Stimulated activated CD8-positive, alpha-beta memory T cell treated with anti-CD3 and anti-CD28 coated beads, Interleukin-12 subunit alpha, Interleukin-12 subunit beta, amount 100 ng/mL, for 24 hours (primary cell): ENCODE measurements around the gene MIPEP.

Experiments used
- DNase-seq: peaks from one replicate; pipeline ENCODE4 v3.0.0-alpha.2; 2020; ENCODE audit errors: extremely low read depth

MIPEP gene

GRCh38 chr13:23715762-23716235, 173.4 kb downstream of the MIPEP start:
- DNase-seq, result no peak

- DNase-seq, result no peak
These were observed 174.0 kb downstream of the MIPEP start for GRCh38 chr13:23715092-23715761.

DNA sequence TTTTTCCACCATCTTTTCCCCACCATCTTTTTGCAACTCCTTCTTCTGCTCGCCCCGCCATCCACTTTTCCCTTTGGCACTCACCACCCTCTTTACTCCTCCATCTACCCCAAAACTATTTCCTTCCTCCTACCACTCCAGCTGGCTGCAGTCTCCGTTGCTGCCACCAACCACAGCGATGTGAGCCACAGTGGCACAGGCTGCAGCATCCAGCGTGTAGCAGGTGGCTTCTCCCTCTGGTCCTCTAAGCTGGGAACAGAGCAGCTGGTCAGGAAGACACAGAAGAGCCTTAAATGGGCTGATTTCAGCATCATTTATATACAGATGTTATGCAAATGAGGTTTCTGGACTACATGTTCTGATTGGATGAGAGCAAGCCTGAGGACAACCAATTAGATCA, 174.5 kb downstream of the MIPEP start:
- no peak for DNase-seq

- no peak for DNase-seq
These were observed 177.8 kb downstream of the MIPEP start for GRCh38 chr13:23711355-23711754.

DNA sequence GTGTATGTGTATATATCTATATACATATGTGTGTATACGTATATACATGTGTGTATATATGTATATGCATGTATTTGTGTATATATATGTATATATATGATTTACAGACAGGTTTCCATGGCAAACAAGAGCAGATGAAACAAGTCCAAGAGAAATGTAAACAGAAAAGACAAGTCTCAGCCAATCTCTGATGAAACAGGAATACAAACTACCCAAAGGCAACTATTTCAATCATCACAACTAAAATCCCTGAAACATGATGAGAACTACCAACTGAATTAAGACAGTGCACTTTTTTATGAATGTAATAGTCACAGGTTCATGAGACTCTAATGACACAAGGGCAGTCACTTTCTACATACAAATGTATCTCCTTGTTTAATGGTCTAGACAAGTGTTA, 178.8 kb downstream of the MIPEP start:
- no peak for DNase-seq

- no peak for DNase-seq
These were observed 179.7 kb downstream of the MIPEP start for GRCh38 chr13:23709536-23709935.

GRCh38 chr13:23707674-23708073, 181.5 kb downstream of the MIPEP start:
- no peak for DNase-seq

DNA sequence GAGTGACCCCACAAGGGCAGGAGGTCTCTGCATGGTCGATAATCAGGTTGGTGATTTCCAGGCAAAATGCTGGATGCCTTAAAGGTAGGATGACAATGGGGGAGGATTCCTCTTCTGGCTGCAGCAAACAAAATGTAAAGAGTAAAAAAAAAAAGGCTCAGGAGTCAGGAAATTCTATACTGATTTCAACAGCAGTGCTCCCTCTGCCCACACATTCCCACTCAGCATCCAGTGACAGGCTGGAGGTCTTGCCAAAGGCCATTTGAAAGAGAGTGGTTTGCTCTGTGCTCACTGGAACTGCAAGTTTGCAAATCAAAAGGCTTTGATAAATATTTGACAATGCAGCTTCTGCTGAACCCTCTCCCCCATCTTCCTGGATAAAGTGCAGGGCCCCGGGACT, 183.6 kb downstream of the MIPEP start:
- no peak for DNase-seq

- no peak for DNase-seq
These were observed 185.8 kb downstream of the MIPEP start for GRCh38 chr13:23703246-23703860.

DNA sequence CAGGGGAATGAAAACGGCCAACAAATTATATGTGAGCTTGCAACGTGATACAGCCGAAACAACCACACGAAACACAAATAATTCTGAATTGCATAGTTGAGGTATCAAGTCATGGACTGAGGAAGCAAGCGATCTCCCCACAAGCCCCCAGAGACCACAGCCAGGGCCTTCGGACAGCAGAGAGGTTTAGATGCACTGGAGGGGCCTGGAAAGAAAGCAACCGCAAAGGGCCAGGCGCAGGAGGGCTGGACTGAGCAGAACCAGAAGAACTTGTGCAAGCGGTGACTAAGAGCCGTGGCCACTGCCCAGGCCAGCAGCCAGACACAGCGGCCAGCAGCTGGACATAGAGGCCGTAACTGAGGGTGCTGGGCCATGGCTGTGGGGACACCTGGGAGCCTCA, 187.6 kb downstream of the MIPEP start:
- no peak for DNase-seq

- DNase-seq, result no peak
These were observed 188.0 kb downstream of the MIPEP start for GRCh38 chr13:23701186-23701585.

DNA sequence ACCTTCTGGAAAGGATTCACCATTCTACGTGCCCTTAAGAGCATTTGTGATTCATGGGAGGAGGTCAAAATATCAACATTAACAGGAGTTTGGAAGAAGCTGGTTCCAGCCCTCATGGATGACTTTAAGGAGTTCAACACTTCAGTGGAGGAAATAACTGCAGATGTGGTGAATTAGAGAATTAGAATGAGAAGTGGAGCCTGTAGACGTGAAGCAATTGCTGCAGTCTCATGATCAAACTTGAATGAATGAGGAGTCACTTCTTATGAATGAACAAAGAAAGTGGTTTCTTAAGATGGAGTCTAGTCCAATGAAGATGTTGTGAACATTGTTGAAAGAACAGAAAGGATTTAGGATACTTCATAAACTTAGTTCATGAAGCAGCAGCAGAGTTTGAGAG, 189.9 kb downstream of the MIPEP start:
- no peak for DNase-seq

DNA sequence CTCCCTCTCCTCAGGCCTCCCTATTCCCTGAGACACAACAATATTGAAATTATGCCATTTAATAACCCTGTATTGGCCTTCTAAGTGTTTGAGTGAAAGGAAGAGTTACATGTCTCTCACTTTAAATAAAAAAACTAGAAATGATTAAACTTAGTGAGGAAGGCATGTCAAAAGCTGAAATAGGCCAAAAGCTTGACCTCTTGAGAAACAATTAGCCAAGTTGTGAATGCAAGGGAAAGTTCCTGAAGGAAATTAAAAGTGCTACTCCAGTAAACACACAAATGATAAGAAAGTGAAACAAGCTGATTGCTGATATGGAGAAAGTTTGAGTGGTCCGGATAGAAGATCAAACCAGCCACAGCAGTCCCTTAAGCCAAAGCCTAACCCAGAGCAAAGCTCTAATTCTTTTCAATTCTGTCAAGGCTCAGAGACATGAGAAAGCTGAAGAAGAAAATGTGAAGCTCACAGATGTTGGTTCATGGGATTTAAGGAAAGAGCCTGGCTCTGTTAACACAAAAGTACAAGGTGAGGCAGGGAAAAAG, 191.4 kb downstream of the MIPEP start:
- no peak for DNase-seq

GRCh38 chr13:23696610-23697009, 192.6 kb downstream of the MIPEP start:
- no peak for DNase-seq

- peak; percentile 10 for DNase-seq
These were observed 193.3 kb downstream of the MIPEP start for GRCh38 chr13:23695711-23696464.

- no peak for DNase-seq
These were observed 194.0 kb downstream of the MIPEP start for GRCh38 chr13:23695196-23695595.

DNA sequence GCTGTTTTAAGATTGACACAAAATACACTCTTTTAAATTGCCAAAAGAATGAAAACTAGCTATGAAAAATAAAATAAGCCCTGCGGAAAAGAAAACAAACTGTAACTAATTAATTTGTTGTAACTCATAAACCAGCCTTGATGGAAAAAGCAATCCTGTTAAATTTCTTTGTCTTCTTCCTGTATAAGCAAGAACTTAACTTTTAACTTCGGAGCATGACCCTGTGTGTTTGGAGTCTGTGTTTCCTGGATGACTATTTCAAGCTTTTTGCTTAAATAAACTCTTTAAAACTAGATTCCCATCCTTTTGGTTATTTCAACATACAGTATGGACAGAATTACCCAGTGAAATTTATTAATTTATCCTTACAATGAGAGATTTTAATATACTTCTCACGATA, 196.4 kb downstream of the MIPEP start:
- no peak for DNase-seq

- DNase-seq, result no peak
These were observed 198.5 kb downstream of the MIPEP start for GRCh38 chr13:23690668-23691067.

DNA sequence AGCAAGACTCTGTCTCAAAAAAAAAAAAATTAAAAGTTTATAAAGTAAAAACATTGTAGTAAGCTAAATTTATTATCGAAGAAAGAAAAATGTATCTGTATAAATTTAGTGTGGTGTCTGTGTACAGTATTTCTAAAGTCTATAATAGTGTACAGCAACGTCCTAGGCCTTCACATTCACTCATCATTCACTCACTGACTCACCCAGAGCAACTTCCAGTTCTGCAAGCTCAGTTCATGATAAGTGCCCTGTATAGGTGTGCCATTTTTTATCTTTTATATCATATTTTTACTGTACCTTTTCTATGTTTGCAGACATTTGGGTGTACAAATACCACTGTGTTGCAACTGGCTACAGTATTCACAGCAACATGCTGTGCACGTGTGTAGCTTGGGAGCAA, 200.9 kb downstream of the MIPEP start:
- DNase-seq, result no peak

- DNase-seq, result no peak
These were observed 201.6 kb downstream of the MIPEP start for GRCh38 chr13:23687614-23688013.

DNA sequence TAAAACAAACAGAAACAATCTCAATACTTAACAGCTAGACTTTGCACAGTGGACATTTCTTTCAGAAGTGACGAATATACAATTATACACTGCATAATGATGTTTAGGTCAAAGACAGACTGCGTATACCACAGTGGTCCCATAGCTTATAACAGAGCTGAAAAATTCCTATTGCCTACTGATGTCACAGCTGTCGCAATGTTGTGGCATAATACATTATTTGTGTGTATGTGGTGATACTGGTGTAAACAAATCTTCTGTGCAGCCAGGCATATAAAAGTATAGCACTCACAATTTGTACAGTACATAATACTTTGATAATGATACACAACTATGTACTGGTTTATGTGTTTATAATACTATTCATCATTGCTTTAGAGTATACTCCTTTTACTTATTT, 202.3 kb downstream of the MIPEP start:
- DNase-seq, result no peak

DNA sequence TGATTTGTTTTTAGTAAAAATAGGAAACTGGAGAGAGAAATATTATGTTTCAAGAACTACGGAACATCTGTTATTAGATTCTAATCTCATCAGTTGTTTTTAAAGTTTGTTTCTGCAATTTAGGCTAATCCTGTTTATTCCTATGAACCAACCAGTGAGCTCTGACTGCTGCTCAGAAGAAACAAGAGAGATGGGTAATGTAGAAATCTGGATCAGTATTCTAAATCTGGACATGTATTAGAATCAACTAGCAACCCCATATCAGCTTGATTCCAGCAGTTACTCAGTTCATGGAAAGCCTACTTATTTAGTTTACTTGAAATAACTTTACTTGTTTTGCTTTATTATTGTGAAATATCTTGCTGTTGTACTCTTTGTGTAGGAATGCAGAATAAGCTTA, 203.8 kb downstream of the MIPEP start:
- DNase-seq, result no peak

GRCh38 chr13:23684647-23685046, 204.6 kb downstream of the MIPEP start:
- no peak for DNase-seq
